ENCODE data around the gene FYN.

DNA sequence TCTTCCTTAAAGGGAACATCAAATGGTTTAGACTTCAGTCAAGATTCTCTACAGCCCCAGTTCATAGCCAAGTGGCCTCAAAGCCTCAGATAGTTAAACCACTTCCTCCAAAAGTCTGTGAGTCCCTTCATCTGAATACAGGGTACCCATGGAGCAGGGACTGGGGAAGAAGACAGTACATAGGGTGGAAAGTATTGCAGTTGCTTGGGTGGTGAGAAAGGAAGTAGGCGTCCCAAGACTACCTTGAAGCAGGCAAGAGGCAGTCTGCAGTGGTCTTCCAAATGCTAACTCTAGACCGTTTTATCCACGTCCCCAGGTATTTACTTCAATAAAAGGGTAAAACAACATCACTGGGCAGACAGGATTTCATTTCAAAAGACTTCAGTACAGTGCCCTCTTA is 2.0 kb downstream of the FYN start:
- TF ChIP-seq, protein P1, sequence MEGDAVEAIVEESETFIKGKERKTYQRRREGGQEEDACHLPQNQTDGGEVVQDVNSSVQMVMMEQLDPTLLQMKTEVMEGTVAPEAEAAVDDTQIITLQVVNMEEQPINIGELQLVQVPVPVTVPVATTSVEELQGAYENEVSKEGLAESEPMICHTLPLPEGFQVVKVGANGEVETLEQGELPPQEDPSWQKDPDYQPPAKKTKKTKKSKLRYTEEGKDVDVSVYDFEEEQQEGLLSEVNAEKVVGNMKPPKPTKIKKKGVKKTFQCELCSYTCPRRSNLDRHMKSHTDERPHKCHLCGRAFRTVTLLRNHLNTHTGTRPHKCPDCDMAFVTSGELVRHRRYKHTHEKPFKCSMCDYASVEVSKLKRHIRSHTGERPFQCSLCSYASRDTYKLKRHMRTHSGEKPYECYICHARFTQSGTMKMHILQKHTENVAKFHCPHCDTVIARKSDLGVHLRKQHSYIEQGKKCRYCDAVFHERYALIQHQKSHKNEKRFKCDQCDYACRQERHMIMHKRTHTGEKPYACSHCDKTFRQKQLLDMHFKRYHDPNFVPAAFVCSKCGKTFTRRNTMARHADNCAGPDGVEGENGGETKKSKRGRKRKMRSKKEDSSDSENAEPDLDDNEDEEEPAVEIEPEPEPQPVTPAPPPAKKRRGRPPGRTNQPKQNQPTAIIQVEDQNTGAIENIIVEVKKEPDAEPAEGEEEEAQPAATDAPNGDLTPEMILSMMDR (IDR thresholded peaks at IDR 0.05; ENCODE audit: low read depth, low read length, poor library complexity, severe bottlenecking), result no peak
- TF ChIP-seq EZH2phosphoT487 (IDR thresholded peaks at IDR 0.05; ENCODE audit: borderline replicate concordance, low read length), result no peak

All from DOHH2 (cell line).